Breast epithelium (tissue), 3 donors: ENCODE data around the gene ZSWIM6.

ENCODE experiments used
- CTCF ChIP-seq, 3 donors: fragments of 450-650 bp; IDR thresholded peaks; one replicate each; pipeline ENCODE4 v1.5.1; 2016 to 2017; ENCODE audit warnings: antibody characterized with exemption in 3 of 3, mild to moderate bottlenecking in 3 of 3, moderate library complexity in 3 of 3
- POLR2A ChIP-seq: fragments of 450-650 bp; IDR thresholded peaks from one replicate; pipeline ENCODE4 v1.6.1; 2016; ENCODE audit warnings: antibody characterized with exemption, mild to moderate bottlenecking, moderate library complexity
- POLR2AphosphoS5 ChIP-seq, 3 donors: sonication (generic); formaldehyde crosslinking; IDR thresholded peaks; one replicate each; pipeline ENCODE4 v1.6.1; 2017; ENCODE audit warnings: antibody characterized with exemption in 3 of 3

GRCh38 chr5:61412361-61412760 lies 80.3 kb downstream of the ZSWIM6 start:
- TF ChIP-seq CTCF (IDR thresholded peaks at IDR 0.05): no peak
- no peak for TF ChIP-seq POLR2A
- TF ChIP-seq POLR2AphosphoS5 (IDR thresholded peaks at IDR 0.05): no peak
